ENCODE results near the gene PPFIA4. TPM values are rescaled to one million over a fixed set of nuclear protein-coding genes. Genes with fewer than 3 reads are reported as not detected.

The PPFIA4 gene
- total RNA-seq, 1 donor from 2014 or later, result 9.1 TPM

- H3K4me1 ChIP-seq (ENCODE audit: insufficient read depth, low read length), result no peaks in the 10 kb centered on the region
Observed at GRCh38 chr1:203065986-203066385, 39.7 kb downstream of the PPFIA4 start.

GRCh38 chr1:203066965-203067364, 40.7 kb downstream of the PPFIA4 start:
- Mint-ChIP-seq H3K4me1 (ENCODE audit: low read depth, unreplicated experiment) (peaks cover 7% of the 10 kb centered on the region), H3K27ac (ENCODE audit: unreplicated experiment) (no peak overlapping the region), H3K36me3 (ENCODE audit: low read depth, unreplicated experiment) (peaks cover 33% of the 10 kb centered on the region), H3K4me3 (ENCODE audit: unreplicated experiment) (no peak overlapping the region), H3K9me3 (ENCODE audit: unreplicated experiment) (no peaks in the 10 kb centered on the region), H3K27me3 (ENCODE audit: low read depth, unreplicated experiment) (peaks cover 32% of the 10 kb centered on the region)
- Histone ChIP-seq H3K4me1 (ENCODE audit: insufficient read depth, low read length) (no peaks in the 10 kb centered on the region), H3K9ac (ENCODE audit: low read length) (no peak overlapping the region), H3K36me3 (ENCODE audit: insufficient read depth, low read length) (no peaks in the 10 kb centered on the region), H3K9me3 (ENCODE audit: insufficient read depth, low read depth, low read length) (no peaks in the 10 kb centered on the region), H2AFZ (ENCODE audit: low read depth, low read length) (no peak overlapping the region), H3K27ac (ENCODE audit: low read depth, low read length) (no peak overlapping the region), H3K4me3 (ENCODE audit: insufficient read depth, low read depth, low read length) (no peak overlapping the region), H4K20me1 (ENCODE audit: insufficient read depth, low read length) (no peaks in the 10 kb centered on the region), H3K4me2 (ENCODE audit: low read length) (no peak overlapping the region), H3K79me2 (ENCODE audit: insufficient read depth, low read length) (no peaks in the 10 kb centered on the region), H3K27me3 (ENCODE audit: insufficient read depth, low read length) (peaks cover 7% of the 10 kb centered on the region)
- FAIRE-seq (no peak), DNase-seq (ENCODE audit: low read depth) (no peak)
- TF ChIP-seq EZH2 (IDR thresholded peaks at IDR 0.05; ENCODE audit: insufficient read depth, low read length), result no peak
- TF ChIP-seq CTCF (IDR thresholded peaks at IDR 0.05; ENCODE audit: insufficient read depth, low read depth, low read length), result no peak

More at GRCh38 chr1:203065986-203066385, 39.7 kb downstream of the PPFIA4 start:
- peaks cover 7% of the 10 kb centered on the region for H3K27me3 ChIP-seq (ENCODE audit: insufficient read depth, low read length)
- no peaks in the 10 kb centered on the region for H3K79me2 ChIP-seq (ENCODE audit: insufficient read depth, low read length)
- H3K9me3 Mint-ChIP-seq (ENCODE audit: unreplicated experiment), result no peaks in the 10 kb centered on the region
- no peaks in the 10 kb centered on the region for H3K9me3 ChIP-seq (ENCODE audit: insufficient read depth, low read depth, low read length)
- no peak overlapping the region for H3K9ac ChIP-seq (ENCODE audit: low read length)
- no peaks in the 10 kb centered on the region for H3K36me3 ChIP-seq (ENCODE audit: insufficient read depth, low read length)
- peaks cover 7% of the 10 kb centered on the region for H3K4me1 Mint-ChIP-seq (ENCODE audit: low read depth, unreplicated experiment)
- H3K4me3 ChIP-seq (ENCODE audit: insufficient read depth, low read depth, low read length), result no peak overlapping the region
- TF ChIP-seq EZH2 (IDR thresholded peaks at IDR 0.05; ENCODE audit: insufficient read depth, low read length) (no peak), CTCF (IDR thresholded peaks at IDR 0.05; ENCODE audit: insufficient read depth, low read depth, low read length) (no peak)
- H3K27me3 Mint-ChIP-seq (ENCODE audit: low read depth, unreplicated experiment), result peaks cover 32% of the 10 kb centered on the region
- FAIRE-seq, result no peak
- H4K20me1 ChIP-seq (ENCODE audit: insufficient read depth, low read length), result no peaks in the 10 kb centered on the region
- no peak for DNase-seq (ENCODE audit: low read depth)
- H3K27ac Mint-ChIP-seq (ENCODE audit: unreplicated experiment), result no peak overlapping the region
- no peak overlapping the region for H3K27ac ChIP-seq (ENCODE audit: low read depth, low read length)
- no peak overlapping the region for H3K4me3 Mint-ChIP-seq (ENCODE audit: unreplicated experiment)
- H3K4me2 ChIP-seq (ENCODE audit: low read length), result no peak overlapping the region
- peaks cover 33% of the 10 kb centered on the region for H3K36me3 Mint-ChIP-seq (ENCODE audit: low read depth, unreplicated experiment)
- no peak overlapping the region for H2AFZ ChIP-seq (ENCODE audit: low read depth, low read length)

- Histone ChIP-seq H3K27ac (ENCODE audit: low read depth, low read length) (no peak overlapping the region), H3K36me3 (ENCODE audit: insufficient read depth, low read length) (no peaks in the 10 kb centered on the region), H2AFZ (ENCODE audit: low read depth, low read length) (no peak overlapping the region), H3K27me3 (ENCODE audit: insufficient read depth, low read length) (peaks cover 21% of the 10 kb centered on the region), H3K9me3 (ENCODE audit: insufficient read depth, low read depth, low read length) (no peaks in the 10 kb centered on the region), H3K4me2 (ENCODE audit: low read length) (no peak overlapping the region), H3K4me3 (ENCODE audit: insufficient read depth, low read depth, low read length) (no peak overlapping the region), H4K20me1 (ENCODE audit: insufficient read depth, low read length) (no peaks in the 10 kb centered on the region), H3K79me2 (ENCODE audit: insufficient read depth, low read length) (no peaks in the 10 kb centered on the region), H3K9ac (ENCODE audit: low read length) (no peak overlapping the region), H3K4me1 (ENCODE audit: insufficient read depth, low read length) (no peaks in the 10 kb centered on the region)
- DNase-seq (ENCODE audit: low read depth) (no peak), FAIRE-seq (no peak)
- Mint-ChIP-seq H3K27me3 (ENCODE audit: low read depth, unreplicated experiment) (peaks cover 42% of the 10 kb centered on the region), H3K9me3 (ENCODE audit: unreplicated experiment) (no peaks in the 10 kb centered on the region), H3K27ac (ENCODE audit: unreplicated experiment) (no peak overlapping the region), H3K4me3 (ENCODE audit: unreplicated experiment) (no peak overlapping the region), H3K4me1 (ENCODE audit: low read depth, unreplicated experiment) (peaks cover 9% of the 10 kb centered on the region), H3K36me3 (ENCODE audit: low read depth, unreplicated experiment) (peaks cover 29% of the 10 kb centered on the region)
- TF ChIP-seq CTCF (IDR thresholded peaks at IDR 0.05; ENCODE audit: insufficient read depth, low read depth, low read length), result no peak
- TF ChIP-seq EZH2 (IDR thresholded peaks at IDR 0.05; ENCODE audit: insufficient read depth, low read length), result no peak
Observed at GRCh38 chr1:203069030-203069747, 42.9 kb downstream of the PPFIA4 start.
